ENCODE measurements around the gene VAV2. TPM values are rescaled to one million over a fixed set of nuclear protein-coding genes. Genes with fewer than 3 reads are reported as not detected.

Gene VAV2
- total and polyA plus RNA-seq, 2 experiments from 2014 or later = 8.1 to 28.9 TPM

DNA sequence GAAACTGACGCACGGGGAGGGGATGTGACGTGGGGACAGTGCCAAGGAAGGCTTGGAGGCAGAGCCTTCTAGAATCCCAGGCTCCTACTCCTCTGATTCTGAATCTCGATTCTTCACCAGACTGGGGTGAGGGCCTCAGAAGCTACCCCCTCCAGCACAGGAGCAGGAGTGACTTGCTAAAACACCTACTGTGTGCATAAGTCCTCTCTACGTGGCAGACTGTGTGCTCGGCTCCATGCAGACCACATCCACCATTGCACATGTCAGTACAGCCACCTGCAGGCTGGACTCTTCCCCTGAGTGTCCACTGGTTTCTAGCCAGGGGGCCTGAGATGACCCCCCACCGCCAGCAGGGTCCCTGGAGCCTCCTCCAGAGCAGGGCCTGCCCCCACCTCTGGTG is 182.8 kb downstream of the VAV2 start (continued):
- TF ChIP-seq, protein P1, sequence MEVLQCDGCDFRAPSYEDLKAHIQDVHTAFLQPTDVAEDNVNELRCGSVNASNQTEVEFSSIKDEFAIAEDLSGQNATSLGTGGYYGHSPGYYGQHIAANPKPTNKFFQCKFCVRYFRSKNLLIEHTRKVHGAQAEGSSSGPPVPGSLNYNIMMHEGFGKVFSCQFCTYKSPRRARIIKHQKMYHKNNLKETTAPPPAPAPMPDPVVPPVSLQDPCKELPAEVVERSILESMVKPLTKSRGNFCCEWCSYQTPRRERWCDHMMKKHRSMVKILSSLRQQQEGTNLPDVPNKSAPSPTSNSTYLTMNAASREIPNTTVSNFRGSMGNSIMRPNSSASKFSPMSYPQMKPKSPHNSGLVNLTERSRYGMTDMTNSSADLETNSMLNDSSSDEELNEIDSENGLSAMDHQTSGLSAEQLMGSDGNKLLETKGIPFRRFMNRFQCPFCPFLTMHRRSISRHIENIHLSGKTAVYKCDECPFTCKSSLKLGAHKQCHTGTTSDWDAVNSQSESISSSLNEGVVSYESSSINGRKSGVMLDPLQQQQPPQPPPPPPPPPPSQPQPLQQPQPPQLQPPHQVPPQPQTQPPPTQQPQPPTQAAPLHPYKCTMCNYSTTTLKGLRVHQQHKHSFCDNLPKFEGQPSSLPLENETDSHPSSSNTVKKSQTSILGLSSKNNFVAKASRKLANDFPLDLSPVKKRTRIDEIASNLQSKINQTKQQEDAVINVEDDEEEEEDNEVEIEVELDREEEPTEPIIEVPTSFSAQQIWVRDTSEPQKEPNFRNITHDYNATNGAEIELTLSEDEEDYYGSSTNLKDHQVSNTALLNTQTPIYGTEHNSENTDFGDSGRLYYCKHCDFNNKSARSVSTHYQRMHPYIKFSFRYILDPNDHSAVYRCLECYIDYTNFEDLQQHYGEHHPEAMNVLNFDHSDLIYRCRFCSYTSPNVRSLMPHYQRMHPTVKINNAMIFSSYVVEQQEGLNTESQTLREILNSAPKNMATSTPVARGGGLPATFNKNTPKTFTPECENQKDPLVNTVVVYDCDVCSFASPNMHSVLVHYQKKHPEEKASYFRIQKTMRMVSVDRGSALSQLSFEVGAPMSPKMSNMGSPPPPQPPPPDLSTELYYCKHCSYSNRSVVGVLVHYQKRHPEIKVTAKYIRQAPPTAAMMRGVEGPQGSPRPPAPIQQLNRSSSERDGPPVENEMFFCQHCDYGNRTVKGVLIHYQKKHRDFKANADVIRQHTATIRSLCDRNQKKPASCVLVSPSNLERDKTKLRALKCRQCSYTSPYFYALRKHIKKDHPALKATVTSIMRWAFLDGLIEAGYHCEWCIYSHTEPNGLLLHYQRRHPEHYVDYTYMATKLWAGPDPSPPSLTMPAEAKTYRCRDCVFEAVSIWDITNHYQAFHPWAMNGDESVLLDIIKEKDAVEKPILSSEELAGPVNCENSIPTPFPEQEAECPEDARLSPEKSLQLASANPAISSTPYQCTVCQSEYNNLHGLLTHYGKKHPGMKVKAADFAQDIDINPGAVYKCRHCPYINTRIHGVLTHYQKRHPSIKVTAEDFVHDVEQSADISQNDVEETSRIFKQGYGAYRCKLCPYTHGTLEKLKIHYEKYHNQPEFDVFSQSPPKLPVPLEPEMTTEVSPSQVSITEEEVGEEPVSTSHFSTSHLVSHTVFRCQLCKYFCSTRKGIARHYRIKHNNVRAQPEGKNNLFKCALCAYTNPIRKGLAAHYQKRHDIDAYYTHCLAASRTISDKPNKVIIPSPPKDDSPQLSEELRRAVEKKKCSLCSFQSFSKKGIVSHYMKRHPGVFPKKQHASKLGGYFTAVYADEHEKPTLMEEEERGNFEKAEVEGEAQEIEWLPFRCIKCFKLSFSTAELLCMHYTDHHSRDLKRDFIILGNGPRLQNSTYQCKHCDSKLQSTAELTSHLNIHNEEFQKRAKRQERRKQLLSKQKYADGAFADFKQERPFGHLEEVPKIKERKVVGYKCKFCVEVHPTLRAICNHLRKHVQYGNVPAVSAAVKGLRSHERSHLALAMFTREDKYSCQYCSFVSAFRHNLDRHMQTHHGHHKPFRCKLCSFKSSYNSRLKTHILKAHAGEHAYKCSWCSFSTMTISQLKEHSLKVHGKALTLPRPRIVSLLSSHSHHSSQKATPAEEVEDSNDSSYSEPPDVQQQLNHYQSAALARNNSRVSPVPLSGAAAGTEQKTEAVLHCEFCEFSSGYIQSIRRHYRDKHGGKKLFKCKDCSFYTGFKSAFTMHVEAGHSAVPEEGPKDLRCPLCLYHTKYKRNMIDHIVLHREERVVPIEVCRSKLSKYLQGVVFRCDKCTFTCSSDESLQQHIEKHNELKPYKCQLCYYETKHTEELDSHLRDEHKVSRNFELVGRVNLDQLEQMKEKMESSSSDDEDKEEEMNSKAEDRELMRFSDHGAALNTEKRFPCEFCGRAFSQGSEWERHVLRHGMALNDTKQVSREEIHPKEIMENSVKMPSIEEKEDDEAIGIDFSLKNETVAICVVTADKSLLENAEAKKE (CRISPR knock-in tag; IDR thresholded peaks at IDR 0.05) = no peak
- TF ChIP-seq, protein P2, sequence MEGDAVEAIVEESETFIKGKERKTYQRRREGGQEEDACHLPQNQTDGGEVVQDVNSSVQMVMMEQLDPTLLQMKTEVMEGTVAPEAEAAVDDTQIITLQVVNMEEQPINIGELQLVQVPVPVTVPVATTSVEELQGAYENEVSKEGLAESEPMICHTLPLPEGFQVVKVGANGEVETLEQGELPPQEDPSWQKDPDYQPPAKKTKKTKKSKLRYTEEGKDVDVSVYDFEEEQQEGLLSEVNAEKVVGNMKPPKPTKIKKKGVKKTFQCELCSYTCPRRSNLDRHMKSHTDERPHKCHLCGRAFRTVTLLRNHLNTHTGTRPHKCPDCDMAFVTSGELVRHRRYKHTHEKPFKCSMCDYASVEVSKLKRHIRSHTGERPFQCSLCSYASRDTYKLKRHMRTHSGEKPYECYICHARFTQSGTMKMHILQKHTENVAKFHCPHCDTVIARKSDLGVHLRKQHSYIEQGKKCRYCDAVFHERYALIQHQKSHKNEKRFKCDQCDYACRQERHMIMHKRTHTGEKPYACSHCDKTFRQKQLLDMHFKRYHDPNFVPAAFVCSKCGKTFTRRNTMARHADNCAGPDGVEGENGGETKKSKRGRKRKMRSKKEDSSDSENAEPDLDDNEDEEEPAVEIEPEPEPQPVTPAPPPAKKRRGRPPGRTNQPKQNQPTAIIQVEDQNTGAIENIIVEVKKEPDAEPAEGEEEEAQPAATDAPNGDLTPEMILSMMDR (conservative IDR thresholded peaks at IDR 0.05; ENCODE audit: low read depth in 2 of 2) = no peak

DNA sequence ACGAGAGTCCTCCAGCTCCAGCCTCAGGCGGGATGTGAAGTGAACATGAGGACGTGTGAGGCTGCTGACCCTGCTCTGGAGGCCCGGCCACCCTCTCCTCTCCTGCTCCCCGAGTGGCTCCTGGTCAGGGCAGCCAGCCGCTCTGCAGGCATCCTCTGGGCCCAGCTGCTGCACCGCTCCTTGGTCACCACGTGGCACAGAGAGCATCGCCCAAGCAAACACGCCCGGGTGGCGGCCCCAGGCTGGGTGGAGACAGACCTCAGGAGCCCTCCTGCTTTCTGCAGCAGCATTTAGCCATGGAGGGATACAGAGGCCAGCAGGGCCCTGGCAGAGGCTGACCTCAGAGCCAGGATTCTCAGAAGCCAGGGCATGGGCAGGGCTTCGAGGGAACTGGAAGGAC is 184.3 kb downstream of the VAV2 start:
- H3K4me1 Mint-ChIP-seq = peaks cover 2% of the 10 kb centered on the region; the same call in 2 of the 3 replicates
- H3K4me2 ChIP-seq = no peak overlapping the region
- H3K4me3 Mint-ChIP-seq = no peak overlapping the region
- H3K4me1 ChIP-seq (ENCODE audit: insufficient read depth) = no peaks in the 10 kb centered on the region
- no peaks in the 10 kb centered on the region for H3K27me3 ChIP-seq (ENCODE audit: insufficient read depth)
- H3K27ac Mint-ChIP-seq = no peak overlapping the region
- H3K4me3 ChIP-seq = no peak overlapping the region
- H3K36me3 Mint-ChIP-seq (ENCODE audit: low read depth) = no peaks in the 10 kb centered on the region; the same call in 2 of the 3 replicates
- TF ChIP-seq, protein P3, sequence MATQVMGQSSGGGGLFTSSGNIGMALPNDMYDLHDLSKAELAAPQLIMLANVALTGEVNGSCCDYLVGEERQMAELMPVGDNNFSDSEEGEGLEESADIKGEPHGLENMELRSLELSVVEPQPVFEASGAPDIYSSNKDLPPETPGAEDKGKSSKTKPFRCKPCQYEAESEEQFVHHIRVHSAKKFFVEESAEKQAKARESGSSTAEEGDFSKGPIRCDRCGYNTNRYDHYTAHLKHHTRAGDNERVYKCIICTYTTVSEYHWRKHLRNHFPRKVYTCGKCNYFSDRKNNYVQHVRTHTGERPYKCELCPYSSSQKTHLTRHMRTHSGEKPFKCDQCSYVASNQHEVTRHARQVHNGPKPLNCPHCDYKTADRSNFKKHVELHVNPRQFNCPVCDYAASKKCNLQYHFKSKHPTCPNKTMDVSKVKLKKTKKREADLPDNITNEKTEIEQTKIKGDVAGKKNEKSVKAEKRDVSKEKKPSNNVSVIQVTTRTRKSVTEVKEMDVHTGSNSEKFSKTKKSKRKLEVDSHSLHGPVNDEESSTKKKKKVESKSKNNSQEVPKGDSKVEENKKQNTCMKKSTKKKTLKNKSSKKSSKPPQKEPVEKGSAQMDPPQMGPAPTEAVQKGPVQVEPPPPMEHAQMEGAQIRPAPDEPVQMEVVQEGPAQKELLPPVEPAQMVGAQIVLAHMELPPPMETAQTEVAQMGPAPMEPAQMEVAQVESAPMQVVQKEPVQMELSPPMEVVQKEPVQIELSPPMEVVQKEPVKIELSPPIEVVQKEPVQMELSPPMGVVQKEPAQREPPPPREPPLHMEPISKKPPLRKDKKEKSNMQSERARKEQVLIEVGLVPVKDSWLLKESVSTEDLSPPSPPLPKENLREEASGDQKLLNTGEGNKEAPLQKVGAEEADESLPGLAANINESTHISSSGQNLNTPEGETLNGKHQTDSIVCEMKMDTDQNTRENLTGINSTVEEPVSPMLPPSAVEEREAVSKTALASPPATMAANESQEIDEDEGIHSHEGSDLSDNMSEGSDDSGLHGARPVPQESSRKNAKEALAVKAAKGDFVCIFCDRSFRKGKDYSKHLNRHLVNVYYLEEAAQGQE (IDR thresholded peaks at IDR 0.05; ENCODE audit: unreplicated experiment) = no peak
- H4K20me1 ChIP-seq (replicated peaks; ENCODE audit: insufficient read depth) = no peaks in the 10 kb centered on the region
- no peak overlapping the region for H2AFZ ChIP-seq
- no peaks in the 10 kb centered on the region for H3K36me3 ChIP-seq (ENCODE audit: insufficient read depth)
- no peaks in the 10 kb centered on the region for H3F3A ChIP-seq (replicated peaks; ENCODE audit: low read depth)
- H3K27ac ChIP-seq (ENCODE audit: low read depth) = no peak overlapping the region
- H3K79me2 ChIP-seq (replicated peaks; ENCODE audit: insufficient read depth) = no peaks in the 10 kb centered on the region
- no peaks in the 10 kb centered on the region for H3K9me3 Mint-ChIP-seq
- H3K27me3 Mint-ChIP-seq (ENCODE audit: insufficient read depth, low read depth, poor library complexity) = peaks cover 5% of the 10 kb centered on the region
- no peak for ATAC-seq
- H3K9me2 ChIP-seq (ENCODE audit: insufficient read depth) = no peaks in the 10 kb centered on the region
- no peak for DNase-seq (ENCODE audit: low spot score)

All from GM23338 (cell line).